Mesenteric fat pad (tissue), 1 donor: Measurements from ENCODE around the gene DGKD. TPM values are rescaled to one million over a fixed set of nuclear protein-coding genes. Genes with fewer than 3 reads are reported as not detected.
"Not testable (repeated sequence)": the region's sequence is repeated elsewhere in the genome, so short reads cannot be mapped to it uniquely, and the experiment has no call there.

ENCODE experiments used
- DNase-seq: peaks from one replicate; pipeline ENCODE4 v3.0.0-alpha.2; 2020; ENCODE audit warnings: low spot score
- total RNA-seq: library from RNA; stranded (reverse); fragmentation: NEBNext Ultra II Directional; extraction: Animal tissue kit (Norgen Biotek cat#: 25700); gene quantifications from one replicate; pipeline ENCODE4 v1.2.1, GENCODE V29; 2021
- donor health status: DM: yes; HTN: yes; CAD: no.

DGKD gene
- total RNA-seq, 1 donor from 2014 or later: 67.2 TPM

DNA sequence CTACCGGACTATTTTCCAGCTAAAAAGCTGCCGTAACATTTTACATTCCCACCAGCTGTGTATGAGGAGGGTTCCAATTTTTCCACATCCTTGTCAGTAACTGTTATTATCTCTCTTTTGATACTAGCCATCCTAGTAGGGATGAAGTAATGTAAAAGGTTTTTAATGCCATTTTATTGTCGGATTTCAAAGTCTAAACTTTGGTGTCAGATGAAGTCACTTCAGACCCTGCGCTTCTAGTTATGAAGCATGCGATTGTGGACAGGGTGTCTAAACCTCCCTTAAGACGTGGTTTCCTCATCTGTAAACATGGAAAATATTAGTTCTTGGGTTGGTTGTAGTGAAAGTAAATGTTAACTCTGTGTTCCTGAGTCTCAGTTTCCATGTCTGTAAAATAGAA is 4.7 kb downstream of the DGKD start:
- DNase-seq: peak; percentile 6

DNA sequence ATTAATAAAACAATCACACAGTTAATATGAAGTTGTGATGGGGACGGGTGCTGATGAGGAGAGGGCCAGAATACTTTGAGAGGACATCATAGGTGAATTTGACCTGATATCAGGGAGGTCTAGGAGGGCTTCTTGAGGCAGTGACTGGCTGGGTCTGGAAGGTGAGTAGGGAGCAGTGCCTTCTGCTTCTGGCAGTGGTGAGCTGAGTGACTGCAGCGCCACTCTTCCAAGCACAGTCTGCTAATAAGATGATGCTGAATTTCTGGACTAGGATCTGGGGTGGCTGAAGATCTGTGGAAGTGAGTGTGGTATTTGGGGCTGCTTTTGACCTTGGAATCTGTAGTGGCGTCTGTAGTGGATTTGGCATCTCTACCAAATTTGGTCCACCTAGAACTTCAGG is 5.5 kb downstream of the DGKD start:
- DNase-seq: peak; percentile 35

DNA sequence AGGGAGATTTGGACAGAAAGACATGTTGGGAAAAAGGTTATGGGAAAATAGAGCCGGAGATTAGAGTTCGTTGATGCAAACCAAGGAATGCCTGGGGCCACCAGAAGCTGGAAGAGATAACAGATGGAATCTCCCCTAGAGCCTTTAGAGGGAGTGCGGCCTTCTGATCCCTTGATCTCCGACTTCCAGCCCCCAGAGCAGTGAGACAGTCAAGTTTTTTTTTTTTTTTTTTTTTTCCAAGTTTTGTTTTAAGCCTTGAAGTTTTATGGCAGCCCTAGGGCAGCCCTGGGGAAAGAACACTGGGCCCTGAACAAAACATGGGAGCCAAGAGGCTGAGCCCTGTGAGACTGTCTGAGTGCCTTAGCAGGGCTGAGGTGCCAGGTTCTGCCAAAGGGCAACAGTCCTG is 6.5 kb downstream of the DGKD start:
- DNase-seq: peak; percentile 39

DNA sequence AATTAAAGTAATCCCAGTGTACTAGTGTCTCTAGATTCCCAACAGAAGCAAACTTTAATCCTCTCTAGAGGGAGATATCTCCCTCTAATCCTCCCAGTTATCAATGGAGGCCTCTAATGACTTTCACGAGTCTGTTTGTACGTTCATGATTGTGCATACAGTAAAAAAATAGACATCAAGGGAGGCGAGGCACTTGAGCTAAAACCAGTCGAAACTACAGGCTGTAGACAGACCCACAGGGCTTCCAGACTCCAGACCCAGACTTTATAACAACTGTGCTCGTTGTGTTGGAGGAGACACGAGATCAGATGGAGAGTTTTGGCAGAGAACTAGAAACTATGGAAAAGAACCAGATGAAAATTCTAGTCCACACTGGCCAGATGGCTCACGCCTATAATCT is 7.0 kb downstream of the DGKD start:
- no peak for DNase-seq

DNA sequence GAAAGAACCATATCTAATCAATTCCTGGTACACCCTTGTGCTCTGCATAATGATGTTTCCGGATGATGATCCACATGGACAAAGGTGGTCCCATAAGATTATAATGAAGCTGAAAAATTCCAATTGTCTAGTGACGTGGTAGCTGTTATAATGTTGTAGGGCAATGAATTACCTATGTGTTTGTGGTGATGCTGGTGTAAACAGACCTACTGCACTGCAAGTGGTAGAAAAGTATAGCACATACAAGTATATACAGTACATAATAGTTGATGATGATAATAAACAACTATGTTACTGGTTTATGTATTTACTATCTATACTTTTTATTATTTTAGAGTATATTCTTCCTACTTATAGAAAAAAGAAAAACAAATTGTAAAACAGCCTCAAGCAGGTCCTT is 8.4 kb downstream of the DGKD start:
- no peak for DNase-seq

DNA sequence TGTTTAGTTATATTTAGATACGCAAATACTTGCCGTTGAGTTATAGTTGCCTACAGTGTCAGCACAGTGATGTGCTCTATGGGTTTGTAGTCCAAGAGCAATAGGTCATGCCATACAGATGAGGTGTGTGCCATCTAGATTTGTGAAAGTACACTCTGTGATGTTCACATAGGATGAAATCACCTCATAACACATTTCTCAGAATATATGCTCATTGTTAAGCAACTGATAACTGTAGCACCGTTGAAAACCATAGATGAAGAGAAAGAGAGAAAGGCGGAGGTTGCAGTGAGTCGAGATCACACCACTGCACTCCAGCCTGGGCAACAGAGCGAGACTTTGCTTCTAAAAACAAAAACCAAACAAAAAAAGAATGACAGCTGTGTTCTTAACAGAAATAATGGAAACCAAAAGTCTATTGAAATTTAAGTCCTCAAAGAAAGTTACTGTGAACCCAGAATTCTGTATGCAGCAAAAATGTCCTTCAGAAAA is 9.5 kb downstream of the DGKD start:
- no peak for DNase-seq

DNA sequence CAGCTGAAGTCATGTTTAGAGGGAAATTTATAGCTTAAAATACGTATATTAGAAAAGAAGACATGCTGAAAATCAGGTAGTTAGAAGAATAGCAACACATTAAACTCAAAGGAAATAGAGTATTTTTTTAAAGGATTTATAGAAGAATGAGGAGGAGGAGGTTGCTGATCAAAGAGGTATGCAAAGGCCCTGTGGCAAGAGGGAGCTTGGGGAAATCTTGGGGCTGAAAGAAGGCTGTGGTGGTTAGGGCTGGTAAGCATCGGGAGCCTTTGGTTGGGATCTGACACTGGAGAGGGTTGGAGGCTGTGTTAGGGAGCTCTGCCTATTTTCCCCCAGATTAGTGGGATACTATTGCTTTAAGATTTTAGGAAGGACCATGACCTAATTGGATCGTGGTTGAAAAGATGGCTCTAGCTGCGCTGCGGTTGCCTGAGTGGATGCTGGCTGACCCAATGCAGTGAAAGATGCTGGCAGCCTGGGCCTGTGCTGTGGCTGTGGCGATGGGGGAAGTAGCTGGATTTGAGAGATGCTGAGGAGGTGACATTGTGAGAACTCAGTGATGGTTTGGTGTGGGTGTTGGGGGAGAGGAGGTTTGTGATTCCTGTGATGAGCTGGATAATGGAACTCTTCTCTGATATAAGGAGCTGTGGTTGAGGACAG is 11.7 kb downstream of the DGKD start:
- peak; percentile 64 for DNase-seq

DNA sequence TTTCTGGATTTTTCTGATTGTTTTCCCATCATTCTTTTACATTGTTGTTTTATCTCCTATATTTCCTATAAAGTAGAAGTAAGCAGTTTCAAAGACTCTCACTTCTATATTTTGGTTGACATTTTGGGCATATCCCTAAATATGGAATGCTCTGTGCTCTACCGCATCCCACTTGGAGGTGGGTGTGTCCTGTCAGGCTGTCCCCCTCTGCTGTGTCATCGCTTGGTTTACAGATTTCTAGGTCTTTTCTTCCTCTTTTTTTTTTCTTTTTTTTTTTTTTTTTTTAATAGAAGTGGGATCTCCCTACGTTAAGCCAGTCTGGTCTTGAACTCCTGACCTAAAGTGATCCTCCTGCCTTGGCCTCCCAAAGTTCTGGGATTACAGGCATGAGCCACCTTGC is 13.3 kb downstream of the DGKD start:
- DNase-seq: no peak

DNA sequence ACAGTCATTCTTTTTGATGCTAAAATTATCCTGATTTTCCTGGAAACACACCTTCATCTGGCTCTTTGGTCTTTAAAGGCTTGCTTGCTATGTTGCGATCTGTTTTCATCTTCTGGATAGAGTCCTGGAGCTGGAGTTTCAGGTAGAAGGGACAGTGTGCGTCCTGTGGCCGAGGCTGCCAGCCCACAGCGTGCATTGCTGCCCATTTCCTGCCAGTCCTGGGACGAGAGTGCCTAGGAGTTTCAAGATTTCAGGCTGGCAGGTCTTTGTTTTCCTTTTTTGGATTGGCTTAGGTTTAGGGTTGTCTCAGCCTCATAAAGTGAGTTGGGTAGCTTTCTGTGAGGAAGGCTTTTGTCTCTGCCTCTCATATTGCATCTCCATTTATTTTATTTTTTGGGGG is 14.5 kb downstream of the DGKD start:
- no peak for DNase-seq

DNA sequence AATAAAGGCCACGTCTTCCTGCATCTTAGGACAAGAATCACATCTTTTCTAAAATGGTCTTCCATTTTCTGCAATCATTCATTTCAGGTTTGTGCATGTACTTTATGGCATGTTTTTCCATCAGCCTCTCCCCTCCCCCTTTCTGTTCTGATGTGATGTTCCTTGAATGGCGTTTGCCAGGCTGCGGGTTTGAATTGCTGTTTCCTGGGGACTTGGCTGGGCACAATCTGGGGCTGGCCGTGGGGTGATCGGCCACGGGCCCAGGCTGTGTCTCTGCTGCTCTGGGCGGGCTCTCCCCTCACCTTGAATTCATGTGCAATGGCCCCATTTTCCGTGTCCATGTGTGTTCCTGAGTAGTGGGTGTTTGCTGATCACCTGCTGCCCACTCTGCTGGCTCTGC is 15.2 kb downstream of the DGKD start:
- no peak for DNase-seq

DNA sequence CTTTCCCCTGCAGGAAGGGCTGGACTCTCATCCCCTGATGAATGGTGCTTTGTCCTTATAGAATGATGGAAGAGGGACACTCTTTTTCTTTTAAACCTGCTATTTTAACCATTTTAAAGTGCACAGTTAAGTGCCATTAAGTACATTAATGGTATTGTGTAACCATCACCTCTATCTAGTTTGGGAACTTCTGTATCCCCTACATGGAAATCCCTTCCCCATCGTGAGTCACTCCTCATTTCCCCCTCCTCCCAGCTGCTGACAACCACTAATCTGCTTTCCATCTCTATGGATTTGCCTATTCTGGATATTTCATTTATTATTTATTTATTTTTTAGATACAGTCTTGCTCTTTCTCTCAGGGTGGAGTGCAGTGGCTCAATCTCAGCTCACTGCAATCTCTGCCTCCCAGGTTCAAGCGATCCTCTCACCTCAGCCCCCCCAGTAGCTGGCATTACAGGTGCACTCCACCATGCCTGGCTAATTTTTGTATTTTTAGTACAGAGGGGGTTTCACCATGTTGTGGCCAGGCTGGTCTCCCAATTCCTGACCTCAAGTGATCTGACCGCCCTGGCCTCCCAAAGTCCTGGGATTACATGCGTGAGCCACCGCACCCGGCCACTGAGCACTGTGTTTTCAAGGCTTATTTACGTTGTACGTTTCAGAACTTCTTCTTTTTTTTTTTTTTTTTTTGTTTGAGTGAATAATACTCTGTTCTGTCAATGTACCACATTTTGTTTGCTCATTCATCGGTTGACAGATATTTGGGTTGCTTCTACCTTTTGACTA is 15.8 kb downstream of the DGKD start:
- no peak for DNase-seq

DNA sequence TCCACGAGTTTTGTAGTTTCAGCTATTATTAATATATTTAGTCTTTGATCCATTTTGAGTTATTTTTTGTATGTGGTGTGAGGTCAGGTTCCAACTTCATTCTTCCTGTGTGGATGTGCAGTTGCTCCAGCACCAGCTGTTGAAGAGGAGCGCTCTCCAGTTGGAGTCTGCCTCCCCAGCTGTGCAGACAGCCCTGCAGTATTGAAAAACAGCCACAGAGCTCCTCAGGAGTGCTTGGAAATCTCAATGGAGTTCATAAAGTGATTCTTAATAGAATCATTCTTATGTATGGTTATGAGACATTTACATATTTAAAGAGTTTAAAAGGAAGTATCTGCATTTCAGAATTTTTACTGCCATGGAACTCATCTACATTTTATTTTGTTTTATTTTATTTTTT is 17.3 kb downstream of the DGKD start:
- no peak for DNase-seq

DNA sequence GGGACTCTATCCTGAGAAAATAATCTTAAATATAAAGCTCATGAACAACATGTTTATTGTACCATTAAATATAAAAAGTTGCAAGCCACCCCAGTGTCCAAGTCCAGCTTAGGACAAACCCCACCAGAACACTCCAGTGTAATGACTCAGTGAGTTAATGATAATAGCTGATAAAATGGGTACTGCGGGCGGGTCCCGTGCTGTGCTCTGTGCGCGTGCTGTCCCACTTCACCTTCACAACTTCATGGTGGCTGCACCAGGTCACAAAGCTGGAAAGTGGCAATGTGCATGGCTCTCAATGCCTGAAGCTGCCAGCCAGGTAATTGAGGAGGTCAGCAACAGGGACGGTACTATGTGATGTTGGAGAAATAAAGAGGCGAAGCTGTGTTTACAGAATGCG is 18.6 kb downstream of the DGKD start:
- no peak for DNase-seq

DNA sequence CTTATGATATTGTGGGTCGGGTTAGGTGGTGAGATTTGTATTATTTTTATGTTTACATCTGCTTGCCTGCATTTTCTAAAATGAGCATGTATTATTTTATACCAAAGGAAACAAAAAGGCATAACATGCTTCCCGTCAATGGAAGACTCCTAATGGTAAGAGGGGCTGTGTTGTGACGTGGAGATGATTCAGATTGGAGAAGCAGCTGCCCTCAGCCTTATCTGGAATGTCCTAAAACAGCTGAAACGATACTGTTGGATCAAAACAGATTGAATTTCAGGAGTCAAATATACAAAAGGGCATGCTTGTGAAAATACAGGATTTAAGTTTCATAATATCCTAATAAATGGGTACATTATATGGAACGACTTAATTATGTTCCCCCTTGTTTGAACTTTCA is 19.0 kb downstream of the DGKD start:
- no peak for DNase-seq

DNA sequence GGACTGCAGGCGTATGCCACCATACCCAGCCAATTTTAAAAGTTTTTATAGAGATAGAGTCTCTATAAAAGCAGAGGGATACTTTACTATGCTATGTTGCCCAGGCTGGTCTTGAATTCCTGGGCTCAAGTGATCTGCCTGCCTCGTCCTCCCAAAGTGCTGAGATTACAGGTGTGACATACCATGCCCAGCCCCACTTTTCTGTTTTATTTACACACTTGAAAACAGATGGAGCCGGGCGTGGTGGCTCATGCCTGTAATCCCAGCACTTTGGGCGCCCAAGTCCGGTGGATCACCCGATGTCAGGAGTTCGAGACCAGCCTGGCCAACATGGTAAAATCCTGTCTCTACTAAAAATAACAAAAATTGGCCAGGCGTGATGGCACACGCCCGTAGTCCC is 20.5 kb downstream of the DGKD start:
- not testable (repeated sequence) for DNase-seq

DNA sequence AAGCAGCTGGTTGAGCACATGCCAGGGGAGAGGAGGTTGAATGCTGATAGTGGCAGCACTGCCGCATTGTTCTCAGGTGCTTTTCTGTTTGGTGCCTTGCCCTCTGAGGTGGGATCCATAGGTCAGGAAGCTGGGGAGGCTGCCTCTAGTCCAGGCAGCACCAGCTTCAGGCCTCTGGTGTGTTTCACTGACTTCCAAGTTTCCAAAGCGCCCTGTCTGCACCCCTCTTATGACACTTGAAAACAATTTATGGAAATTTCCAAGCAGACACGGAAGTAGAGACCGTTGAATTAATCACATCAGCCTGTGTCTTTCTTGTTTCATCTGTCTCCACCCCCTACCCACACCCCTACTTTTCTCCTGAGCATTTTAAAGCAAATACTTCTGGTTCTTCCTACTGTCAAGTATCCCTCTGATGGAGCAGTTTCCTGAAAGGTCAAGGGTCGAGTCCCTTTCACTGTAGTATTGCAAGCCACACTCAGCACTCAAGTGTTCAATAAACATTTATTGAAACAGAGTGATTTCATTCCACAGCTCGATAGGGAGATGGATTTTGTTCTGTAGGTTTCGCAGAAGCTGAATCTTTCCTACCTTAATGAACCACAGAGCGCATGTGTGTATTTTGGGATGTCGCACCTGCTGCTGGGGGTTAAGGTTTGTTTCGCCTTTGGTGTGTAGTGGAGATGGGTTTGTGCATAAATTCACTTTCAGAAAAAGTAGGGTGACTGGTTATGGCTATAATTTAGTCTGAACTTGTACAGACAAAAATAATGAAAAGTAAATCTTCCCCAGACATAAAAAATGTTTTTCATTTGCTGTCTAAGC is 21.4 kb downstream of the DGKD start:
- no peak for DNase-seq

DNA sequence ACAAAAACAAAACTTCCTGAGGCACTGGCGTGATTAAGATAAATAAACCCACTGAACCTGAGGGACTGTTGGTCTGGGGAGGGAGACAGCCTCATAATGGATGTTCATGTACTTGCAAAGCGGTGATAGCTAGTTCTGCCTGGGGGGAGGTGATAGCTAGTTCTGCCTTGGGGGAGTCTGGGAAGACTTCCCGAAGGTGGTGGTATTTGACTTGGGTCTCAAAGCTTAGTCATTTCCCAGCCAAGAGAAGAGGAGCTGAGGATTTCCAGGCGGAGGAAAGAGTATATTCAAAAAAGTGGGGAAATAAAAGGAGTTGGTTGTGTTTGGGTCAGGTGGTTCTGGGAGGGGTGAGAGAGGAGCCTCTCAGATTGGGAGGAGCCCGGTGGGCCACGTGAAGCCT is 24.7 kb downstream of the DGKD start:
- no peak for DNase-seq

DNA sequence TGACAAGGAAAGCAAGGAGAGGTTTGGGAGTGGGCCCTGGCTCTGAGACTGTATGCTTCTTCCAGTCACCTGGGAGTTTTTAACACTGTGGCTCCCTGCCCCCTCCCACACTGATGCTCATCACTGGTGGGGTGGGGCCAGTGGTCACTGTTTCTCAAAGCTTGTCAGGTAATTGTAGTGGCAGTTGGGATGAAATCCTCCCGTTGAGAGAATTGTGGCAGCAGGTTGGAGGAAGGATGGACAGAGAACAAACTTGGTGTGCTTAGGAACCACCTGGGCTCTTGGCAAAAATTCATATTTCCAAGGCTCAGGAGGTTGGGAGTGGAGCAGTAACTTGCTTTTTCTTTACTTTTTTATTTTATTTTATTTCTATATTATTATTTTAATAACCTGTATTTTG is 25.1 kb downstream of the DGKD start:
- DNase-seq: peak; percentile 39

DNA sequence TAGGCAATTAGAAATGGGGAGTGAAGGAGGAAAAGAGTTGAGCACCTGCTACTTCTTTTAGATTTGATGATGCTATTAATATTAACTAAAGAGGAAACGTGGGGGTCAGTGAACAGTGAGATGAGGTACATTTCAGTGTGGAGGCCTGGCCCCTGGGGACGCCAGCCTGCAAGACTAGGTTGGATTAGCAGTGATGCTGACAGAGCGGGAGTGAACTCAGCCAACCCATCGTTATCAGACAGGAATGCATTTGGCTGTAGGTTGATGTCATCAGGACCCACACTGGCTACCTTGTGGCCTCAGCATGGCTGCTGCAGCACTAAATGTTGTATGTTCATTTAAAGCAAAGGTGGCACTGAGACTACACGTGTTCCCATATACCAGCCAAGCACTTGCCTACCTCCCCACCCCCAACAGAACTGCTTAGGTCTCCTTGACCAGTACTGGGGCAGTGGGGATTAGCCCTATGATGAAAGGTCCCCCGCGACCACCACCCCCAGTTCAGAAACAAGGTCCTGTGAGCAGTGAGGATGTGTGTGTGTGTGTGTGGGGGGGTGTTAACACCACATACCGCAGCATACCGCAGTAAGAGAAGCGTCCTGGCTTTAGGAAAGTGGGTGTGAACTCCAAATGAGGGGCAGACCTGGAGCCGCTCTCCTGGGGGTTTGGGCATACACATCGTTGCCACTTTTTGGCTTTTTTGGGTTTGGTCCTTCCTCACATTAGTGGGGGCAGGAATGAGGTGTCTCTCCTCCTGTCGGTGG is 26.0 kb downstream of the DGKD start:
- peak; percentile 39 for DNase-seq

DNA sequence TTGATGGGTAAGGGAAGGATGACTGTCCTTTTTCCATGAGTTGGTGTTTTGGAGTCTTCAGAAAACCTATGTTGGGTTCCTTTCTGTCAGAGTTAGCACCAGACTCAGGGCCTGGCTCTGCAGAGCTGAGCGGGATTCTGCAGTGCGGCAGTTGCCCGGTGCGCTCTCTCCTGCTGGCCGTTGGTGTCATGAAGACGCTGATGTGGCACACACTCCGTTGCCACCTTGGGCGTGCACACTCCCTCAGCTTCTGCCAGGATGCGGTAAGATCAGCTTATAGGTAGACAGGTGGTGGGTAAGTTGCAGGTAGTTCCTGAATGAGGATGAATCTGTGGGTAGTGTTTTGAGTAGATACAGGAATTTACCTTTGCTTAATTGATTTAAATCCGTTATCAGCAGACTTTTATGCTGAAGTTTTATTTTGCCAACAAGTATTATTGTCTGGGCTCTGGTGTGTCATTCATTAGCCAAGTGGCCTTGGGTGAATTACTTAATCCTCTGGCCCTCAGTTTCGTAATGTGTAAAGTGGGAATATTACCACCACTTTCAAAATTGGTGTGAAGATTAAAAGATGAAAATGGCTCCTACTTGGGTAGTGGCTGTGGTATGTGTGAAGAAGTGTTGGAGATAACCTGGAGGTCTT is 26.8 kb downstream of the DGKD start:
- no peak for DNase-seq

DNA sequence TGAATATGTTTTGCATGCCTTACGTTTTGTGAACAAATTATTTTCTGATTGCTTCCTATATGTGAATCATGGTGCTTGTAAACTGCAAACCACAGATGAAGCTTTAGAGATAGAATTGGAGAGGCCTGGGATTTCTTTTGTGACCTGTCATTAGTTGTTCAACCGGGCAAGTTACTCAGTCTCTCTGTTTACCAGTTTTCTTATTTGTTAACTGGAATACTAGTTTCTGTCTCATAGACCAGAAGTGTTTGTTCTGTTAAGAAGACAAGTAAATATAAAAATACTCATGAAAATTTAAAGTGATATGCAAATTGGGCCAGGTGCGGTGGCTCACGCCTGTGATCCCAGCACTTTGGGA is 27.3 kb downstream of the DGKD start:
- DNase-seq: no peak
